GM10248 (cell line): Measurements from ENCODE around the gene GDF9.

Experiments
- CTCF ChIA-PET: fragments of 300-600 bp; sonication (Branson Sonifier 250); formaldehyde crosslinking; extraction: SDS; loops from one replicate; lab custom pipeline; 2021; ENCODE audit warnings: antibody characterized with exemption; lab: Yijun Ruan, JAX
- POLR2A ChIA-PET: fragments of 350-650 bp; sonication (Branson Sonifier 250); formaldehyde crosslinking; extraction: SDS; loops from one replicate; lab custom pipeline; 2020; ENCODE audit warnings: antibody characterized with exemption; lab: Yijun Ruan, JAX
- DNase-seq: peaks from one replicate; pipeline ENCODE4 v3.0.0; 2012; ENCODE audit errors: extremely low spot score
- CTCF ChIP-seq: IDR thresholded peaks from 2 replicates; pipeline ENCODE4 v1.5.1; 2012; ENCODE audit warnings: mild to moderate bottlenecking, low read depth; ENCODE audit errors: extremely low read depth, missing control alignments, control extremely low read depth

Gene GDF9

DNA sequence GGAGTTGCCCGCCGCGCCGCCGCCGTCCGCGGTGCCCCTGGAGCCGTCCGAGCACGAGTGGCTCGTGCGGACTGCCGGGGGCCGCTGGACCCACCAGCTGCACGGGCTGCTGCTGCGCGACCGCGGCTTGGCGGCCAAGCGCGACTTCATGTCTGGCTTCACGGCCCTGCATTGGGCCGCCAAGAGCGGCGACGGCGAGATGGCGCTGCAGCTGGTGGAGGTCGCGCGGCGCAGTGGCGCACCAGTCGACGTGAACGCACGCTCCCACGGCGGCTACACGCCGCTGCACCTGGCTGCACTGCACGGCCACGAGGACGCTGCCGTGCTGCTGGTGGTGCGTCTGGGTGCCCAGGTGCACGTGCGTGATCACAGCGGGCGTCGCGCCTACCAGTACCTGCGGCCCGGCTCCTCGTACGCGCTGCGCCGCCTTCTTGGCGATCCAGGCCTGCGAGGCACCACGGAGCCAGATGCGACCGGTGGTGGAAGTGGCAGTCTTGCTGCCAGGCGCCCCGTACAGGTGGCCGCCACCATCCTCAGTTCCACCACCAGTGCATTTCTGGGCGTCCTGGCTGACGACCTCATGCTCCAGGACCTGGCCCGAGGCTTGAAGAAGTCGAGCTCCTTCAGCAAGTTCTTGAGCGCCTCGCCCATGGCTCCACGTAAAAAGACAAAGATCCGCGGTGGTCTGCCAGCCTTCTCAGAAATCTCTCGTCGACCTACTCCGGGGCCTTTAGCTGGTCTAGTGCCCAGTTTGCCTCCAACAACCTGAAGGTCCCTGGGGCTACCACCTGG is 51.6 kb downstream of the GDF9 start:
- DNase-seq, result no peak
- TF ChIP-seq CTCF, result no peak
- ChIA-PET CTCF (interaction anchor here (0.7 to 3.8 kb wide), 11 partner anchors 8 to 428 kb away, joined by 3 to 22 read pairs (median 3); no protein-coding TSS in a partner anchor), POLR2A (no interaction called here)

DNA sequence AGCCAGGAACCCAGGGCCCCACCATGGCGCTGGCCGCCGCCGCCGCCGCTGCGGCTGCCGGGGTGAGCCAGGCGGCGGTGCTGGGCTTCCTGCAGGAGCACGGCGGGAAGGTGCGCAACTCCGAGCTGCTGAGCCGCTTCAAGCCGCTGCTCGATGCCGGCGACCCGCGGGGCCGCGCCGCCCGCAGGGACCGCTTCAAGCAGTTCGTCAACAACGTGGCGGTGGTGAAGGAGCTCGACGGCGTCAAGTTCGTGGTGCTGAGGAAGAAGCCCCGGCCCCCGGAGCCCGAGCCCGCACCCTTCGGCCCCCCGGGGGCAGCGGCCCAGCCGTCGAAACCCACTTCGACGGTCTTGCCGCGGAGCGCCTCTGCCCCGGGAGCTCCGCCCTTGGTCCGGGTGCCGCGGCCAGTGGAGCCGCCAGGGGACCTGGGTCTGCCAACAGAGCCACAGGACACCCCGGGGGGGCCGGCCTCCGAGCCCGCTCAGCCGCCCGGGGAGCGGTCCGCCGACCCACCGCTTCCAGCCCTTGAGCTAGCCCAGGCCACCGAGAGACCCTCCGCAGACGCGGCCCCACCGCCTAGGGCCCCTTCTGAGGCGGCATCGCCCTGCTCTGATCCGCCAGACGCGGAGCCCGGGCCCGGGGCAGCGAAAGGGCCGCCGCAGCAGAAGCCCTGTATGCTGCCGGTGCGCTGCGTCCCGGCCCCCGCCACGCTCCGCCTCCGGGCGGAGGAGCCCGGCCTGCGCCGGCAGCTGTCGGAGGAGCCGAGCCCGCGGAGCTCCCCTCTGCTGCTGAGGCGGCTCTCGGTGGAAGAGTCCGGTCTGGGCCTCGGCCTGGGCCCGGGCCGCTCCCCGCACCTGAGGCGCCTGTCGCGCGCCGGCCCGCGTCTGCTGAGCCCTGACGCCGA is 52.4 kb downstream of the GDF9 start:
- ChIA-PET POLR2A (no interaction called here), CTCF (interaction anchor here (0.8 to 3.8 kb wide), 9 partner anchors 11 to 393 kb away, joined by 3 to 22 read pairs (median 4); partner anchors contain the start of gene SHROOM1)
- TF ChIP-seq CTCF, result no peak
- peak; percentile 59 for DNase-seq

- CTCF ChIA-PET, result interaction anchor here (0.8 to 3.8 kb wide), 8 partner anchors 12 to 287 kb away, joined by 3 to 22 read pairs (median 4); partner anchors contain the start of gene SHROOM1
- TF ChIP-seq CTCF, result no peak
- POLR2A ChIA-PET, result no interaction called here
- DNase-seq, result no peak
Observed at GRCh38 chr5:132812781-132813598, 53.3 kb downstream of the GDF9 start, which contains the start of gene SOWAHA. Gene SOWAHA (plus strand): TSS chr5:132813302. CDS start chr5:132813622, 320 bp downstream.

- ChIA-PET POLR2A (no interaction called here), CTCF (interaction anchor here (3.3 to 5.8 kb wide), 3 partner anchors 8 to 15 kb away, joined by 13 to 58 read pairs (median 29); no protein-coding TSS in a partner anchor)
- TF ChIP-seq CTCF, result no peak
- no peak for DNase-seq
Observed at GRCh38 chr5:132812123-132812765, 54.0 kb downstream of the GDF9 start.
